NCI-H446 treated with DMSO at 0.1 percent for 48 hours (cell line): ENCODE data around the gene C3orf85.
"Not testable (repeated sequence)": the region's sequence is repeated elsewhere in the genome, so short reads cannot be mapped to it uniquely, and the experiment has no call there.

ENCODE experiments used
- DNase-seq: peaks from one replicate; lab custom pipeline; 2025; lab: John Stamatoyannopoulos, UW

The C3orf85 gene, protein sequence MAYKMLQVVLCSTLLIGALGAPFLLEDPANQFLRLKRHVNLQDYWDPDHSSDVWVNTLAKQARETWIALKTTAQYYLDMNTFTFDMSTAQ

DNA sequence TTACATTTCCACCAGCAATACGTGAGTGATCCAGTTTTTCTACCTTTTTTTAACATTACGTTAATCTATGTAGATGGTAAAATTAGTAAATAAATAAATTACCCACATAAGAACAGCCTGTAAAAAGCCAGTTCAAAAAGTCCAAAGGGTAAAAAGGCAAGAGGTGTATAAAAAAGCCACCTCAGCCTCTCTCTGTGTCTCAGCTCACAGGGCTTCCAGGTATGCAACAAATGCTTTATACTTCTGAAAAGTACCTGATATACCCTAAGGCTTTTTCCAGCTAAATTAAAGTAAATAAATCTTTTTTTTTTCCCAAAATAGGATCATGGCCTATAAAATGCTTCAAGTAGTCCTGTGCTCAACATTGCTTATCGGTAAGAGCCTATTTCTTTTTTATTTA, at the start of gene C3orf85:
Gene C3orf85 (plus strand): TSS at position 197 of the 400 bp plus-strand sequence. CDS start 129 bp downstream, at position 326.
- DNase-seq: no peak

DNA sequence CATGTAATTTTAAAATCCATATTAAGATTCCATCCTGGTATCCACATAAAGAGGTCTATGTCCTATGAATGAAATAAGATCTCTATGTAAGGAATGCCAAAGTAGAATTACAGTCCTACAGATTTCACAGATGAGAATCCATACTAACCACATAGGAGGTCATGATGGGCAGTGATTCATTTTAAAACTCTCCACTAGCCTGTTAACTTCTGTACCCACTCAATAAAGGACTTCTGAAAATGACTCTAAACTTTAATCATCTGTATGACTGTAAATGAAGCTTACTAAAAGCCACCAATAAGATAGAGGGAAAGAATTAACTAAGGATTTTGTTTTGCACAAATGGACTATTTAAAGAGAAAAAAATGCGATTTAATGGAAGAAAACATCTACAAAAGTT, 47.3 kb upstream of the C3orf85 start:
- no peak for DNase-seq

DNA sequence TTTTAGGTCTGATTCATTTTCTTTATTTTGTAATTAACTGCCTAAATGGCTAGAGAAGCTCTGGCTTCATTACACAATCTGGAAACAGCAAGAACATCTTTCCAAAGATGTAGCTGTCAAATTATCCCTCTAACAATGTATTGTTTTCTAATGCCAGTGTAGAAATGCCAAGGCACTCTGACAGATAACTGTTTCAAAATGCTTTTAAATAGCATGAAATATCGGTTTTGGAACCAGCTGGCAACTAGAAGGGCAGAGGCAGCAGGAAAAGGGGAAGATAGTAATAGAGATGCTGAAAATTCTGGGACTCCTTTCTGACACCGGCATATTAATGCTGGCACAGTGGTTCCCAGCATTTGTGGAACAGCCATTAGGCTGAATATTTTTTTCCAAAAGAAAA, 44.7 kb upstream of the C3orf85 start:
- DNase-seq: no peak

DNA sequence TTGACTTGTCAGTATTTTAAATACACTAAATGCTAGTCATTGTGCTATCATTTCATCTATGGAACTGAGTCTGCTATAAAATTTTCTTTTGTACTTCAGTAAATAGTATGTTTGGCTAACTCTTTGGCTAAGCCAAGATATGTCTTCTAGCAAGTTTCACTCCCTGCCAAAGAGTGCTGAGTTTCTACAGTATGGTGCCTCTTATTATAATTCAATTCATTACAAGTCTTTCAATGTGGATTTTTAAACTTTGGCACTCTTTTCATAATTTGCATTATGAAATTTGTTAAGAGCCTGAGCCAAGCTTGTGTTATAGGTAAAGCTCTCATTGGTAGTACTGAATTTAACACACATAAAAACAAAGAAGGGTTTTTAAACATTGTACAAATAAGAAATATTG, 43.0 kb upstream of the C3orf85 start:
- no peak for DNase-seq

DNA sequence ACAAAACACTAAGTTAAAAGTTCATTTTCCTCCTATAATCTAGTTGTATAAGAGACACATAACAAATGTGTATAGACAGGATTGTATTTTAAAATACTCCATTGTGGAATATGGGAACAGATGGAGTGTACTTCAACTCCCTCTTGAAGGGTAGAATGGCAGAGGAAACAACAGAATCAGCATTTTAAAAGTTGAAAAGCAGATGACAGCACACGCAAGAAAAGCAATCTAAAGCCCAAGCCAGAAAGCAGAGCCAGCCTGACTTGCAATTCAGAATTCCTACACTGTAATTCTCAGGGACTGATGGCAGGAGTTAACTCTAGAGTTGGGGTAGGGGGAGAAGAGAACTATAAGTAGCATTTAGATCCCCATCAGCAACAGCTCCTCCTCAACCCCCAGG, 41.4 kb upstream of the C3orf85 start:
- no peak for DNase-seq

DNA sequence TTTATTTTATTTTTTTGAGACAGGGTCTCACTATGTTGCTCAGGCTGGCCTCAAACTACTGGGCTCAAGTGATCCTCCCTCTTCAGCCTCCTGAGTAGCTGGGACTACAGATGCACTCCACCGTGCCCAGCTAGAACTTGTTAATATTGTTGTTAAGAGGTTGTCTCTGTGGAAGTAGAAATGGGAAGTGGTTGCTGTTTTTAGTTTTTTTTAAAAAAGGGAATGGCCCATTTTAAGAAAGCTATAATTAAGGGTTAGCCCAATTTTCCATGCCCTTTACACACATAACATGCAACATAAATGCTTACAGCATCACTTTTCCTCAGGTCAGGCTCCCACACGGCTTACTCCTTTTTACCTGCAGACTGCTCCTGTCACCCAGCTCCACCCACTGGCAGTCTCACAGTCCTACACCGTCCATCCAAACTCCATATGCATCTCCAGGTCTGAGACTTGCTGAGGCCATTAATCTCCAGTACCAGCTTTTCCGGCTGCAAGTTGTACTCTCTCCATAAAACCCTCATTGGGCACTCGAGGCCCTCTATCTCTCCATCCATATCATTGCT, 38.4 kb upstream of the C3orf85 start:
- no peak for DNase-seq

DNA sequence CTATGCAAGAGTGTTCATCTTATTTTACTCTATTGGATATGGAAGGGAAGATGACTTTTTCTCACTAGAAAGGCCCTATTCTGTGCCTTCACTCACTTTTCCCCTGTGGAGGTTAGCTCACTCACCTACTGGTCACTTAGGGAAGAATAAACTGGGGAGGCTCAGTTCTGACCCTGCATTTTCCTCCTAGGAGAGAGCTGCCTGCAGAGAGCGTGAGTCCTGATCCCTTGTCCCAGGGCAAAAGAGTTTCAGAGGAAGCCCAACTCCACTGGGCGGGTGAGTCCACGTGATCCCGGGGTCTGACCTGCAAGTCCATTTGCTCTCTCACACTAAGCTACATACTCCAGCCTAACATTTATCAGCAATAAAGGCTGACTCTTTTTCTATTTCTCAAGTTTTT, 26.9 kb upstream of the C3orf85 start:
- DNase-seq: no peak

DNA sequence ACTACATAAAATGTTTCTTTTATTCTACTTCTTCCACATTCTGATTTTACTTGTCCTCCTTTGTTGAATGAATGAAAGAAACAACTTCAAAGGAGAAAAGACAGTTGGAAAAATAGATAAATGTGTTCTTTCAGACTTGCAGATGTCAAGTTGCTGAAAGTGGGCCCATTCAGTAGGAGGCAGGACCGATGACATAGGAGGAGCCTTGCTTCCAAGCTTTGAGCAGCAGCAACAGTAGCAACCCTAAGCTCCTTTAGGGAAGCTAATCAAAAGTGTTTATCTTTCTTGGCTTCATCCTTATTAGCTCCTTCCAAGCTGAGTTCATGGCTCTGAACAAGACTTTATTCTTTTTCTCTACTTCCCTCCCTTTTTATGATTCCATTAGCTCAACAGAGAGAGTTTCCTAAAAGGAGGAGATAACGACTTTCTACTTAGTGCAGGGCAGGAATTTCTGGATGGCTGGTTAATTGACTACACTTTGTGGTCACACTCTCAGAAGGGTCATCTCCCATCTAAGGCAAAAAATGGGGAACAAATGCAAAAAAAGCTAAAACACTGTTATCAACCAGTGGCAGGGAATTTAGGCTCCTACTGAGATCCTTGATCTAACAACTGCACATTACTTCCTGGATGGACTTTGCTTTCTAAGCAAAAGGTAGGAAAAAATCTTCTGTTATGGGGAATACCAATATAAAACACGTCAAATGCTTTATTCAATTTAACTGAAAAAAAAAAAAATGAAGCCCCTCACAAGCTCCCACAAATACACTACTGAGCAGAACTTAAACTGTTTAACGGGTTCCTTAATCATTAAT, 23.4 kb upstream of the C3orf85 start:
- no peak for DNase-seq

DNA sequence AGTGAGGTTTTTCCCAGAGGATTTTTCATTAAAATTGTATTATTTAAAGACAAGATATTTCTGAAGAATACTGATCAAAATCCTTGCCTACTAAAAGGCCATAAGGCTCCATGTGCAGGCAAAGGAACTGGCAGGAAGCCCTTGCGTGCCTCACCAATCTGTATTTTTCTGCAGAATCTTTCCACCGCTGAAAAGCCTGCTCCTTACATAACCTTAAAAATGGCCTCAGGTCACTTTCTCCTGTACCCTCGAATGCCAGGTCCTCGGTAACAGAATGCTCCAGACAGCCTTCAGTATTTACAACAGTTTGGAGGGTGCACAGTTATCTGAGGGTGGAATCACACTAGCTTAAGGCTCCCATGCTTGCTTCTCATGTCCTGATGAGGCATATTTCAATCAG, 21.8 kb upstream of the C3orf85 start:
- DNase-seq: no peak

DNA sequence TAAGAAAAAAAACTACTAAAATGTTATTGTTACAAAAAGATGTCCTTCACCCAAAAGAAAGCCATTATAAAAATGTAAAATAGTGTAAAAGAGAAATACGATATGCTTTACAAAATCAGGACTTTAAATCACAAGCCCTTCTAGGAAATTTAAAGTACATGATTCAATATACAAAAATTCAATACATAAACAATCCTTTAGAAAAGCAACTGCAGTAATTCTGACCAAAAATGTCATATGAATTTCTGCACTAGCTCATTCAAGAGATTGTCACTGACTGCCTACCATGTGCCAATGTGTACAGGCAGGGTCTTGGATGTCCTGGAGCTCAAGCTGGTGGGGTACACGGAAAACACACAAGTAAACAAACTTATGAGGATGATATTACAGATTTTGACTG, 21.1 kb upstream of the C3orf85 start:
- DNase-seq: no peak

DNA sequence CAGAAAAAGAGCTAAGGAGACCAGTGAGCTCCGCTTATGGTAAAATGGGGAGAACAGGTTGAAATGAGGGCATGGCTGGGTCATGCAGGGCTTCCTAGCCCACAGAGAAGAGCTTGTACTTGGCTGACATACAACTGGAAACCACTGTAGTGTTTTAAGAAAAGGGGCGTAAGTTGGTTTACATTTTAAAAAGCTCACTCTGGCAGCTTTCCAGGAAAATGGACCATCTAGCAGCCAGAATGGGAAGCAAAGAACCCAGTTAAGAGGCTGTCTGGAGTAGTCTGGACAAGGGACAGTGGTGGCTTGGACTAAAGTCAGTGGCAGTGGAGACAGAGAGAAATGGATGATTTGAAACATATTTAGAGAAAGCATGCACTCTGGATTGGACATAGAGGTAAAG, 20.5 kb upstream of the C3orf85 start:
- DNase-seq: no peak

DNA sequence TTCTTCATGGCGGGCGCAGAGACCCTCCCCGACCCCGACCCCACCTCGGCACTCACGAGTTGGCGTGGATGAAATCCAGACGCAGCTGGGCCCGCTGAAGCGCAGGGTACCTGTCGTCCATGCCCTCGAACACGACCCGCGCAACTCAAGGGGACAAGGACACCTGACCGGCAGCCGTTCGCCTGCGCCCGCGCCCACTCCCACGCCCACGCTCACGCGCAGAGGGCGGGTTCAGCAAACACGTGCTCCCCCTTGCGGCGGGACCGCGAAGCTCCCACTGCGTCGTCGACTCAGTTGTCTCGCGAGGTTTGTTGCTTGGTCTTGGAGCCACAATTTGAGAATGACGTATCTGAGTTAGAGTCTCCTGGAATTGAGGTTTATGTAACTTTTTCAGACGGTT, 18.6 kb upstream of the C3orf85 start, which contains the start of gene MORC1:
Gene MORC1 (minus strand): TSS at position 196 of the 400 bp plus-strand sequence. CDS start 75 bp downstream, at position 121.
- no peak for DNase-seq

DNA sequence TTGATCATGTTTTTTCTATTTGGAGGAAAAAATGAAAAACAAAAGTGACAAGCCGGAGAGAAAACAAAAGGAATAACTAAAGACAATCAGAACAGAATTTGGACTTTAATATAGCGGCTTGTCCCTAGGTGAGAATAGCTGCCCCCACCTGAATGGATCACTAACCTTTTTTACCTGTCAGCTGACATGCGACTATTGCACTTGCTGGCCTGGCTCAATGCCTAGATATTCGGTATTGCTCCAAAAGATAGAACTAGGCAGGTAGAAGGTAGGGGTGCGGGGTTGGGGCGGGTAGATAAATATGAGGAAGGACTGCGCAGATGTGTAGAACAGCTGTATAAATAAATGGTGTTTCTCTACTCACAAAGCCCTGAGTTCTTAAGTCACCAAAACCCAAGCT, 17.9 kb upstream of the C3orf85 start:
- no peak for DNase-seq

DNA sequence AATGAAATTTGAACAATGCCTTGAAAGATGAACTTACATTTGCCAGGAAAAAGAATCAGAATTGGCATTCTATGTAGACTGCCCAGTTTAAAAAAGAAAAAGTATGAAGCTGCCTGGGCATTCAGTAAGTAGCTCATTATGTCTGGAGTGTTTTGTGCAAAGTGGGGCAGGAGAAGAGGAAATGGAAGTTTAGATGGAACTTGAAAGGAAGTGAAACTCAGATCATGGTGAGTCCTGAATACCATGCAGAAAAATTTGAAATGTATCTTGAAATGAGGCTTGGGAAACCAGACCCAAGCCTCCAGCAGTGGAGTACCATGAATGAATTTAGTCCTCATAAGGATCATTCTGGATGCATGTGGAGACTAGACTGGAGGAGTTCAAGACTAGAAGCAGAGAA, 13.8 kb upstream of the C3orf85 start:
- DNase-seq: no peak

DNA sequence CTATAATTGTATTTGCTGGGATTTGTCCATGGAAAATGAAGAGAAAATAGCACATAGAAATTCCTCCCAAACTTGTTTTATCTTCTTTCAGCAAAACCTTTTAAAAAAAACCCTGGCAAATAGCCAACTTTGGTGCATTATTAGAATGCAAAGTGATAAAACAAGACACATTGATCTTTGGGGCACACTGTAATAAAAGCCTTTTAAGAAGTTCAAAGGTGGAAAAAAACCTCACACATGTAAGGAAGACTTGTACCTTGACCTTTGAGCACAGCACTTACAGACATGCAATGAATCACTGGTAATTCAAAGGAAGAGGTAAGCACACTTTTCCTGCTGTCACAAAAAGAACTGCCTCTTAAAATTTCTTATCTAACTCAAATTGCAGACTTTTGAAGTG, 10.6 kb upstream of the C3orf85 start:
- DNase-seq: no peak

DNA sequence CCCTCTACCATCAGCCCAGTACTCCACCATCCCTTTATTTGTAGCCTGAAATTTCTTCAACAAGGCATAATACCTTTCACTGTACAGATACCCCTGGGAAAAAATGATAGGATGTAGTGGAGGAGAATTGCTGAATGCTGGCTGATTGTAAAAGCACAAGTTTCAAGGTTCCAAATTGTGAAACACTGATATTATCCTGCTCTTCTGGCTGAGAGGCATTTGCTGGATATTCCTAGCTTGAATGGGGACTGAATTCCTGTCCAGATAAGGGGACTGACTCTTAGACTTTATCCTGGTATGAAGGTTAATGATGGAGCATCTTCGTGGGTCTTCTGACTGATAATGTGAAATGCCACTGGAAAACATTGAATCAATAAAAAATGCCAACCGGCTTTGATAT, 9.0 kb upstream of the C3orf85 start:
- no peak for DNase-seq

DNA sequence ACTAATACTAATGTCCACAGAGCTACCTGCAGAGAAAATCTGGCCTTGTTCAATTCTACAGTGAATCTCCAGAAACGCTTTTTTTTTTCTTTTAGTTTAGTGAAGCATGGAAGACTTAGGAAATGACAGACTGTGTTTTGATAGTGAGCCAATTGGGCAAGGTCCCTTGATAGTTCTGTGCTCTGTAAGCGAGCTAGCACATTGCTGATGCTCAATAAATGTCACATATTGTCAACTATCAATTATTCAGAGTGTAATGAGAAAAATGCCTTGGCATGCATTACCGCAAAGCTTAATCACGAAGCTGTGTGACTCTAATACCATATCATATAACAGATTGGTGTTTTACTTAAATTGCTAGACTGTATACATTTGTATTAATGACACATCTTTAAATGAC, 5.2 kb upstream of the C3orf85 start:
- DNase-seq: no peak

DNA sequence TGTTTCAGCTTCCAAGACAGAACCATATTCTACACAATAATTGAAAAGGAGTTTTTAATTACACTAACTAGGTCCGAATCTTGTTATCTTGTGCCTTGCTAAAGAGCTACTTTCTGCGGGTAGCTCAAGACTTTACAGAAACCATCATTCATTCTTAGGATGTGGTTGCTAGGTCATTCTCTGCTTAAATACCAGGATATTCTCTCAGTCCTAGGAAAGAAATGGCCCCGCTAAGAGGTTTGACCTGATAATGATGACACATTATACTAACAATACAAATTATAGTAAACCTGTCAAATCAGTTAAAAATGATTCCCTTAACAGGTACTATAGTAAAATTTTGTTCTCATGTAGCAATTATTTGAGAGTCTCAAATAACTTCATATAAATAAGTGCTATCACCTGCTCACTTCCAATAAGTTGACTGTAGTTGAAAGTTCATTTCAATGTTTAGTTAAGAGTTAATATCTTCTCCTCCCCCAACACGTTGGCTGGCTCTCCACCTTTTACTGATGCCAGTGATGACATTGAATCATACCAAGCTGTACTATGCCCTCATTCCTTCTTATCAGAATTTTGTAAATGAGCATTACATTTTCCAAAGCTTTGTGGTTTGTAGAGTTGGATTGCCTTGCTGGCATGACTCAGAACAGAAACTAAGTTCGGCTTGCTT, 3.6 kb upstream of the C3orf85 start:
- no peak for DNase-seq

DNA sequence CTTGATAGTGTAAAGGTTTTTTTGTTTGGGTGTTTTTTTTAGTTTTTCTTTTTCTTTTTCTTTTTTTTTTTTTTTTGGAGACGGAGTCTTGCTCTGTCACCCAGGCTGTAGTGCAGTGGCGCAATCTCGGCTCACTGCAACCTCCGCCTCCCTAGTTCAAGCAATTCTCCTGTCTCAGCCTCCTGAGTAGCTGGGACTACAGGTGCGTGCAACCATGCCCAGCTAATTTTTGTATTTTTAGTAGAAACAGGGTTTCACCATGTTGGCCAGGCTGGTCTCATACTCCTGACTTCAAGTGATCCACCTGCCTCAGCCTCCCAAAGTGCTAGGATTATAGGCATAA, 3.1 kb upstream of the C3orf85 start:
- not testable (repeated sequence) for DNase-seq

DNA sequence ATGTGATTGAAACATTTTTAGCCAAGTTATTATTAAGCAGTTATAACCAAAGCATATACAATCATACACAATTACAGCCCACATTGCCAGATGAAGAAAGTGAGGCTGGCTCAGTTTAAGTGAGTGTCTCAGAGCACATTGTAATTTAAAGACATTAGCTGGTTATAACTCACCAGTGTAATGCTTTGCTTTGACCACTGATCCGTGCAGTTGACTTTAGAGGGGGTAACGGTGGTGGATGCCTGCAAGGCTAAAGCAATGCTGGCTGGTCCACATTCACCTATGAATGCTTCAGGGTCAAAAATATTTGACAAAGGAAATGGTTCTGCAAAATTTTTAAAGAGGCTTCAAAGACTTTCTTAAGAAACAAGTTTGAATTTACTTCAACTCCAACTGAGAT, 1.2 kb downstream of the C3orf85 start:
- DNase-seq: no peak

DNA sequence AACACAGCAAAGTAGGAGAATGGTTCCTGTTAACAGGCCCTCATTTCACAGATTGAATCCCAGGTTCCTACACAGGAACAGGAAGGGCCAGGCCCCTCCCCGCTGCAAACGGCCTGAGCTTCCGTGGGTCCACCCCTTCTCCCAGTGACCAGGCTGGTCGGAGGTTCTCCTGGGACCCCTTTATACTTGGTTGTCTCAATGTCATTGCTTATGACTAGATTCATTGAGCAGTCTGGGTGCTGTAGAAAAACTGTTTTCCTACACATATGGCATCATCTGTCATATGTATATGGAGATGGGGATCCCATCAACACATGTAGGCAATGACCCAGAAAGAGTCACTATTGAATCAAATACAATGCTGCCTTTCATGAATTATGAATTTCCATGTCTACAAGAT, 3.8 kb downstream of the C3orf85 start:
- DNase-seq: no peak

DNA sequence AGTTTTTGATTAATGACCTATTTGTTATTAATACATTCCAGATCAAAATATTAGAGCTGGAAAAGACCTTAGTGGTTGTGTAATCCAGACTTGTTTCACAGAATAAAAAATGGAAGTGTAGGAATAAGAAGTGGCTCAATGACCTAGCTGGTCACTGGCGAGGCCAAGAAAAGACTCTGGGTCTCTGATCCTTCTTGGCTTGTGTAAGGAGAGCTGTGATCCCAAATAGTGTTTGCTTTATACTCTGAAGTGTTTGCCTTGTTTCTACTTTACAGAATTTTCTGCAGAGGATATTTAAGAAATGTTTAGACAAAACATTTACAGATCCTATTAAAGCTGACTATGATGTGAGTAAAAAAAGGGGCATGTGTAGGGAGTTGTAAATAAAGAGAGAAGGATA, 7.1 kb downstream of the C3orf85 start:
- DNase-seq: no peak

DNA sequence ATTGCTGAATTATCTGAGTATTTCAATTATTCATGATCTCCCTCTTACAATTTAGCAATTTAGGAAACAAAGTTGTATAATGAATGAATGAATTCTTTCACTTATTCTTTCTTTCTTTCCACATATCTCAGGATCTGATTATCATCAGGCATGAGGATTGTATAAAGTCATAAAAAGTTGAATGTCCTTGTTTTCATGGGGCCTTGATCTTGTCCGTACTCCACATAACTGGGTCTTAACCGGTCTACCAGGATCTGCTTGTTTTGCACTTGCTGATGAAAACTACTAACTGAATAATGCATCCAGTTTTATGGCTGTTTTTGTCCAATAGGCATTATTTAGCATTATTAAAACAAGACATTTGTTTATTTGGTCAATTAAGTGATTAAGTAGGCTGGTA, 12.6 kb downstream of the C3orf85 start:
- DNase-seq: no peak
